A549 (cell line): Measurements from ENCODE around the gene RIPK4. TPM values are rescaled to one million over a fixed set of nuclear protein-coding genes. Genes with fewer than 3 reads are reported as not detected.

Experiments used
- ATAC-seq, 2 experiments: fragments of 200-7000 bp in 1 of 2; fragments of >200 bp in 1 of 2; cut with Nextera tagmentation in 1 of 2; cut with Tn5 transposase in 1 of 2; 3 replicates each; pipeline versions ENCODE4 v1.8.0 to v1.9.1; 2018 to 2020; ENCODE audit warnings: mild to moderate bottlenecking in 1 of 2, moderate library complexity in 1 of 2
- CTCF ChIA-PET: fragments of 300-600 bp; sonication (Branson Sonifier 250); formaldehyde crosslinking; extraction: SDS; loops from one replicate; lab custom pipeline; 2021; ENCODE audit warnings: antibody characterized with exemption, inconsistent platforms; lab: Yijun Ruan, JAX
- POLR2A ChIA-PET: fragments of 350-600 bp; formaldehyde crosslinking; extraction: SDS; loops from one replicate; lab custom pipeline; 2021; ENCODE audit warnings: antibody characterized with exemption, inconsistent platforms; lab: Yijun Ruan, JAX
- DNase-seq, 2 experiments: peaks; one replicate each; pipeline versions ENCODE4 v3.0.0 to v3.0.0-alpha.2; 2011 to 2016; ENCODE audit warnings: low read depth in 1 of 2, low spot score in 1 of 2
- FAIRE-seq: peaks from 2 replicates; lab custom pipeline; 2011; peaks lifted over from hg19 to GRCh38; lab: Jason Lieb, UNC
- H3K27ac ChIP-seq, 2 experiments: fragments of >200 bp; sonication (Bioruptor Twin); formaldehyde crosslinking; 3 replicates each; pipeline ENCODE4 v1.5.1; 2016 to 2017
- H3K4me1 ChIP-seq: fragments of >200 bp; sonication (Bioruptor Twin); formaldehyde crosslinking; 3 replicates; pipeline ENCODE4 v1.6.1; 2016
- H3K4me2 ChIP-seq: fragments of >200 bp; sonication (Bioruptor Twin); formaldehyde crosslinking; 3 replicates; pipeline ENCODE4 v1.6.1; 2016
- H3K4me3 ChIP-seq: fragments of >200 bp; sonication (Bioruptor Twin); formaldehyde crosslinking; 3 replicates; pipeline ENCODE4 v1.5.1; 2016
- H3K9me3 ChIP-seq: fragments of >200 bp; sonication (Bioruptor Twin); formaldehyde crosslinking; 3 replicates; pipeline ENCODE4 v1.6.1; 2016
- CEBPB ChIP-seq, 2 experiments: fragments of >200 bp in 1 of 2; sonication (Bioruptor Twin) in 1 of 2; formaldehyde crosslinking in 1 of 2; IDR thresholded peaks; 2 replicates each; pipeline ENCODE4 v1.6.1; 2012 to 2016
- EHMT2 ChIP-seq: fragments of 200-600 bp; sonication (generic); IDR thresholded peaks from 2 replicates; pipeline ENCODE4 v1.6.1; 2016; ENCODE audit warnings: antibody characterized with exemption, low read depth, mild to moderate bottlenecking, moderate library complexity
- EP300 ChIP-seq, 2 experiments: fragments of >200 bp; sonication (Bioruptor Twin); formaldehyde crosslinking; IDR thresholded peaks; 2 replicates in 1 of 2; 3 replicates in 1 of 2; pipeline ENCODE4 v1.6.1; 2016 to 2017
- FOSL2 ChIP-seq, 2 experiments: fragments of 450-650 bp in 1 of 2; fragments of >200 bp in 1 of 2; sonication (Bioruptor Twin) in 1 of 2; formaldehyde crosslinking; IDR thresholded peaks; 2 replicates each; pipeline versions ENCODE4 v1.5.0 to v1.6.1; 2016 to 2020; ENCODE audit warnings: mild to moderate bottlenecking in 1 of 2, moderate library complexity in 1 of 2
- MAFK ChIP-seq: fragments of 450-650 bp; IDR thresholded peaks from 2 replicates; pipeline ENCODE4 v1.6.1; 2014; ENCODE audit not compliant: partially characterized antibody
- MYC ChIP-seq: IDR thresholded peaks from 2 replicates; pipeline ENCODE4 v1.6.1; 2012; ENCODE audit warnings: mild to moderate bottlenecking, inconsistent platforms, low read length, improper control_type of control experiment, borderline replicate concordance
- RARB ChIP-seq: fragments of 250-450 bp; sonication (Bioruptor Pico); IDR thresholded peaks from 2 replicates; pipeline ENCODE4 v1.8.0; 2021; ENCODE audit warnings: mild to moderate bottlenecking, moderate library complexity
- RNF2 ChIP-seq: fragments of 200-600 bp; sonication (generic); IDR thresholded peaks from 2 replicates; pipeline ENCODE4 v1.6.1; 2016; ENCODE audit warnings: low read depth, mild to moderate bottlenecking, antibody characterized with exemption, moderate library complexity, borderline replicate concordance
- ZC3H11A ChIP-seq: fragments of 450-650 bp; IDR thresholded peaks from 2 replicates; pipeline ENCODE4 v1.6.1; 2014; ENCODE audit warnings: antibody characterized with exemption, mild to moderate bottlenecking
- WGBS: methylation state at CpG from one replicate; pipeline ENCODE4 v1.1.6; 2017; ENCODE audit errors: missing lambda C conversion rate; 5-methylcytosine and 5-hydroxymethylcytosine counted together
- polyA plus RNA-seq, 4 experiments: library from polyadenylated mRNA; depleted of rRNA in 3 of 4; stranded (reverse); fragments of >200 nt; fragmentation: RNase III in 1 of 4; extraction: RNeasy Plus Mini Kit Qiagen cat#74134 plus additional on column Dnase treatment in 1 of 4; gene quantifications; 2 replicates in 3 of 4; 3 replicates in 1 of 4; pipeline ENCODE4 v1.2.3, GENCODE V29; 2011 to 2017
- TF ChIP-seq, protein P1 (sequence below): IDR thresholded peaks from 2 replicates; pipeline ENCODE4 v1.6.1; 2012
- TF ChIP-seq, protein P2 (sequence below): IDR thresholded peaks from 2 replicates; pipeline ENCODE4 v1.6.1; 2012; ENCODE audit warnings: low read depth, borderline replicate concordance
- TF ChIP-seq, protein P3 (sequence below): IDR thresholded peaks from 2 replicates; pipeline ENCODE4 v1.6.1; 2012

The RIPK4 gene
- polyA plus RNA-seq, 2 of the 4 experiments (the other 2 are of a cell fraction): 3.0 to 5.7 TPM

DNA sequence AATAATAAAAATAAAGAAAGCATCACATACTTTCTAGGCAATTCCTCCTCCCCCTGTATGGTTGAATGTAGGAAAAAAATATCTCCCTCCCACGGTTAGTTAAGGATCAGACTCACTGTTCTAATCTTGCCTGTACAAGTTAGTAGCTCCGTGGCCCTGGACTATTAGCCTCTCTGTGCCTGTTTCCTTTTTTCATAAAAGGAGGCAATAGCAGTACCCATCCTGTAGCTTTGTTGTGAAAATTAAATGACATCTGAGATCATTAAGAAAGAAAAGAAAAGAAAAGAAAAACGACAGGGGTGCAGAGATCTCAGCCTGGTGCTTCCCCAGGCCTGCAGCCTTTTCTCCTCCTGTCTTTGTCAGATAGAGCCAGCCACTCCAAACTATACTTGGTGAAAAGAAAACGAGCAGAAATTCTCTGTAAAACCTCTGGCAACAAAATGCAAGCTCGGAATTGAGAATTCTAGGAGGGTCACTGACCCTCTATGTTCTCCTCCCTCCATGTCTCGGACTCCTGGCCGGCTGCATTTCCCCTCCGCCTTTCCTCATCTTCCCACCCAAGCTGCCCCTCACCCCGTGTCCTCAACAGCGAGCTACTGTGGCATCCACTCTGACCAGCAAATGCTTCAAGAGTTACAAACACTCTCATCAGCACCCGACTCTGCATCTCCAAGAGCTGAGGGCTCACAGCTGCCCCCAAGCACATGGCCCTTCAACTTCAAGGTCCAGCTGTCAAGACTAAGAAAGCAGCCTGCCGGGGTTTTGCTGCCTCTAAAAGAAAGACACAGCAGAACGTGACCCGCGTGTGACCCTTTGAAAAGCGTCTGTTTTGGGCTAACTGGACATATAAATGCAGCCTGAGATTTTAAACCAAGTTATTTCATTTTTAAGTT lies 13.6 kb downstream of the RIPK4 start:
- Histone ChIP-seq H3K4me1 (peaks cover 34% of the 10 kb centered on the region), H3K4me2 (no peak overlapping the region), H3K9me3 (no peaks in the 10 kb centered on the region), H3K4me3 (no peak overlapping the region), H3K27ac (peak overlapping the region in 1 of 2 experiments; percentile 7; a peak in 1 of 6 replicates)
- WGBS: 79% methylated on average over 16 of the region's 16 CpGs
- ChIA-PET POLR2A (no interaction called here), CTCF (interaction anchor here (1.0 to 4.2 kb wide), 3 partner anchors 15 to 141 kb away, joined by 3 to 19 read pairs (median 5); no protein-coding TSS in a partner anchor)
- DNase-seq (no peak), FAIRE-seq (no peak), ATAC-seq (no peak)
- no peak for TF ChIP-seq ZC3H11A
- TF ChIP-seq RNF2: no peak
- TF ChIP-seq MYC: no peak
- TF ChIP-seq MAFK: no peak

DNA sequence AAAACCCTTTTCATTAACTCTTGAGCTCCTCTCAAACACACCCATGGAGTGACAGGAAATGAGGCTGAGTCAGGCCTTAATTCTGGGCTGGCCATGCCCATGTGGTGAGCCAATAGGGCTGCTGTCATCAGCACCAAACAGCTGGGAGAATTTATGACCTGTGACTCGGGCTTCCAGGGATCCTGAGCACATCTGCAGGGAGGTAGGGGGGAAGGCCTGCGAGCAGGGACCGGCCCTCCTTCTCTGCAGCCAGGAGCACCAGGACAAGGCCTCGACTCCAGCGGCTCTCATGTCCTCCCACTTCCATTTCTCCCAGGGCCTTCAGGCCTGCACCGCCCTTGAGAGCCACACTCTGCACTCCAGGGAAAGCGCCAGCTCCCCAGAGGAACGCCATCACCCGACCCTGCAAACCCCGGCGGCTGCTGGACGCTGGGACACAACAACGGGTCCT lies 14.6 kb downstream of the RIPK4 start:
- DNase-seq (no peak), ATAC-seq (peak in 1 of 2 experiments; percentile 29; a peak in 2 of 6 replicates), FAIRE-seq (no peak)
- ChIA-PET CTCF (interaction anchor here (0.6 to 4.2 kb wide), 7 partner anchors 9 to 256 kb away, joined by 3 to 19 read pairs (median 5); no protein-coding TSS in a partner anchor), POLR2A (no interaction called here)
- Histone ChIP-seq H3K4me2 (peak overlapping the region; percentile 52; the same call in 2 of the 3 replicates), H3K9me3 (no peaks in the 10 kb centered on the region), H3K4me3 (no peak overlapping the region), H3K27ac (peak overlapping the region in 1 of 2 experiments; percentile 71; a peak in 2 of 6 replicates), H3K4me1 (peaks cover 34% of the 10 kb centered on the region)
- TF ChIP-seq, protein P1, sequence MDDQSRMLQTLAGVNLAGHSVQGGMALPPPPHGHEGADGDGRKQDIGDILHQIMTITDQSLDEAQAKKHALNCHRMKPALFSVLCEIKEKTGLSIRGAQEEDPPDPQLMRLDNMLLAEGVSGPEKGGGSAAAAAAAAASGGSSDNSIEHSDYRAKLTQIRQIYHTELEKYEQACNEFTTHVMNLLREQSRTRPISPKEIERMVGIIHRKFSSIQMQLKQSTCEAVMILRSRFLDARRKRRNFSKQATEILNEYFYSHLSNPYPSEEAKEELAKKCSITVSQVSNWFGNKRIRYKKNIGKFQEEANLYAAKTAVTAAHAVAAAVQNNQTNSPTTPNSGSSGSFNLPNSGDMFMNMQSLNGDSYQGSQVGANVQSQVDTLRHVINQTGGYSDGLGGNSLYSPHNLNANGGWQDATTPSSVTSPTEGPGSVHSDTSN: 0 out of 2 replicates have a peak, but pooled peaks have one; percentile 40
- TF ChIP-seq EHMT2 (no peak), RARB (CRISPR knock-in tag) (no peak)
- 73% methylated on average over 6 of the region's 13 CpGs for WGBS

DNA sequence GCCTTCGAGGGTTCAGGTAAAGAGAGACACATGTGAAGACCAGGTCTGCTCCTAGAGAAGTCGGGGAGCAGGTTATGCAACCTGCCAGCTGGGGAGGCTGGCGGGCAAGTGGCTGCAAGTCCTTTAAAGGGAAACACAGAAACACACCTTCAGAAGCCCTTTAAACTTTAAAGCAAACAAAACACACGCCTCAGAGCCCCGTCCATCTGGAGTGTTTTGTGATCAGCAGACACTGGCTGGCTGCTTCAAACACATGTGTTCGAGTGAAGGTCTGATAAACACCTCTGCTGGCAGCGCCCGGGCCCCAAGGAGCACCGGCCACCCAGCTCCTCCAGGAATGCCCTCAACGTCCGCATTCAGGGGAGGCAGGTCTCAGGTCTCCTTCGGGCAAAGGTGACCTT lies 15.2 kb downstream of the RIPK4 start:
- H3K4me3 ChIP-seq: no peak overlapping the region
- peak overlapping the region; percentile 27 to 71; a peak in 2 of 6 replicates for H3K27ac ChIP-seq
- 0 out of 4 replicates have a peak, but pooled peaks of 1 of the 2 experiments have one; percentile 12 for TF ChIP-seq CEBPB (IDR thresholded peaks at IDR 0.05)
- TF ChIP-seq, protein P2, sequence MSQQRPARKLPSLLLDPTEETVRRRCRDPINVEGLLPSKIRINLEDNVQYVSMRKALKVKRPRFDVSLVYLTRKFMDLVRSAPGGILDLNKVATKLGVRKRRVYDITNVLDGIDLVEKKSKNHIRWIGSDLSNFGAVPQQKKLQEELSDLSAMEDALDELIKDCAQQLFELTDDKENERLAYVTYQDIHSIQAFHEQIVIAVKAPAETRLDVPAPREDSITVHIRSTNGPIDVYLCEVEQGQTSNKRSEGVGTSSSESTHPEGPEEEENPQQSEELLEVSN: no peak
- no peak for TF ChIP-seq FOSL2 (IDR thresholded peaks at IDR 0.05)
- TF ChIP-seq FOSL2 (CRISPR knock-in tag; IDR thresholded peaks at IDR 0.05): no peak
- peaks cover 34% of the 10 kb centered on the region for H3K4me1 ChIP-seq
- no peak for DNase-seq
- CTCF ChIA-PET: interaction anchor here (1.0 to 4.2 kb wide), 6 partner anchors 10 to 139 kb away, joined by 3 to 19 read pairs (median 5); no protein-coding TSS in a partner anchor
- no peak; a peak in 1 of 6 replicates for ATAC-seq
- WGBS: 71% methylated on average over 9 of the region's 12 CpGs
- POLR2A ChIA-PET: no interaction called here
- no peaks in the 10 kb centered on the region for H3K9me3 ChIP-seq
- peak overlapping the region; percentile 52 for H3K4me2 ChIP-seq
- FAIRE-seq: no peak

DNA sequence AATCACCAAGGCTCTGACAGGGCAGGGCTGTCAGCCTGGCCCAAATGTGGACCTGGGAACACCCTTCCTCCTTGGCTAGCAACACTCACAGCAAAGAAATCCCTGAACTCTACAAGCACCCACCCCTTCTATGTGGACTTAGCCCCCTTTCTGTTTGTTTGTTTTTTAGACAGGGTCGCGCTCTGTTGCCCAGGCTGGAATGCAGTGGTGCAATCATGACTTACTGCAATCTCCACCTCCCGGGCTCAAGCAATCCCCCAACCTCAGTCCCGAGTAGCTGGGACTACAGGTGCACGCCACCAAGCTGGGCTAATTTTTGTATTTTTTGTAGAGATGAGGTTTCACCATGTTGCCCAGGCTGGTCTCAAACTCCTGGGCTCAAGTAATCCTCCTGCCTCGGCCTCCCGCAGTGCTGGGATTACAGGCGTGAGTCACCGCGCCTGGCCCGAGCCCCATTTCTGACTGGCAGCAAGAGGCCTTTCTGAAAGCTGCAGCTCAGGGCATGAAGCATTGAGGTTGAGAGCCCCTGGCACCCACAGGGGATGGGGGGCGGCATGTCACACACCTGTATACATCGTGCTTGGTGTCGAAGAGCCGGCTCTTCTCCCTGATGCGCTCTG lies 16.2 kb downstream of the RIPK4 start:
- Histone ChIP-seq H3K4me1 (peaks cover 34% of the 10 kb centered on the region), H3K4me3 (no peak overlapping the region)
- peak in 1 of 2 experiments; percentile 32; a peak in 1 of 4 replicates for TF ChIP-seq CEBPB (IDR thresholded peaks at IDR 0.05)
- TF ChIP-seq, protein P3, sequence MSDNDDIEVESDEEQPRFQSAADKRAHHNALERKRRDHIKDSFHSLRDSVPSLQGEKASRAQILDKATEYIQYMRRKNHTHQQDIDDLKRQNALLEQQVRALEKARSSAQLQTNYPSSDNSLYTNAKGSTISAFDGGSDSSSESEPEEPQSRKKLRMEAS: no peak
- TF ChIP-seq FOSL2 (IDR thresholded peaks at IDR 0.05): no peak
- peak; percentile 29; the same call in 1 of the 2 replicates for TF ChIP-seq FOSL2 (CRISPR knock-in tag; IDR thresholded peaks at IDR 0.05)
- no peak for TF ChIP-seq EP300 (IDR thresholded peaks at IDR 0.05)
- TF ChIP-seq, all 56 proteins: peak for 2
- H3K4me2 ChIP-seq: peak overlapping the region; percentile 52
- POLR2A ChIA-PET: no interaction called here
- DNase-seq (no peak), FAIRE-seq (no peak), ATAC-seq (peak in 1 of 2 experiments; percentile 42; a peak in 3 of 6 replicates)
- H3K27ac ChIP-seq: peak overlapping the region in 1 of 2 experiments; percentile 71; a peak in 3 of 6 replicates
- H3K9me3 ChIP-seq: no peaks in the 10 kb centered on the region
- CTCF ChIA-PET: interaction anchor here (0.5 to 3.5 kb wide), 3 partner anchors 17 to 1453 kb away, joined by 3 to 15 read pairs (median 3); no protein-coding TSS in a partner anchor
- 64% methylated on average over 7 of the region's 16 CpGs for WGBS
